Dermis blood vessel endothelial cell (primary cell): Measurements from ENCODE around the gene CARNS1. TPM values are rescaled to one million over a fixed set of nuclear protein-coding genes. Genes with fewer than 3 reads are reported as not detected.
A peak's percentile ranks its signal among the peaks of the same experiment; 100 is the strongest.
"Not testable (repeated sequence)": the region's sequence is repeated elsewhere in the genome, so short reads cannot be mapped to it uniquely, and the experiment has no call there.

ENCODE experiments used
- DNase-seq: peaks from one replicate; pipeline ENCODE4 v3.0.0; 2010
- total RNA-seq: library from RNA; depleted of rRNA; stranded (reverse); fragments of >200 nt; gene quantifications from 2 replicates; pipeline ENCODE4 v1.2.3, GENCODE V29; 2014

The CARNS1 gene
- total RNA-seq, 1 donor from 2014 or later = 0.17 TPM

GRCh38 chr11:67465530-67465929, 50.1 kb downstream of the CARNS1 start:
- not testable (repeated sequence) for DNase-seq

DNA sequence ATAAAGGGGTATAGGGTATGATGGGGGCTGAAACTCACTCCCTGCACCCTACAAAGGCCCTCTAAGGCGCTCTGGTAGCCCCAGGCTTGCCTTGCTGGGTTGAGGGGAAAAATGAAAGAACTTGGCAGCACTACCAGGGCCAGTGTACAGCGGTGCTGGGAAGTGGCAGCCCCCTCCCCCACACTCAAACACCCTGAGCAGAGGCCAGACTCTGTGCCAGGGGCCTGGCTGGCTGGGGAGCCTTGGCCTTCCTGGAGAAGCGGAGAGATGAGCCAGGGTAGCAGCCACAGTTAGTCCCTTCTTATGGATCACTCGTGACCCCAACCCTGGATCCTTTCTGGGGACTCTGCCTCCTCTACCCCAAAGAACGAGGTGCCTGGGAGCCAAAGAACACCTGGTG, 50.9 kb downstream of the CARNS1 start:
- no peak for DNase-seq

- no peak for DNase-seq
Measured at GRCh38 chr11:67466962-67467771, 51.7 kb downstream of the CARNS1 start.

- no peak for DNase-seq
Measured at GRCh38 chr11:67468056-67468455, 52.6 kb downstream of the CARNS1 start.

- DNase-seq = no peak
Measured at GRCh38 chr11:67468456-67468758, 52.9 kb downstream of the CARNS1 start.

DNA sequence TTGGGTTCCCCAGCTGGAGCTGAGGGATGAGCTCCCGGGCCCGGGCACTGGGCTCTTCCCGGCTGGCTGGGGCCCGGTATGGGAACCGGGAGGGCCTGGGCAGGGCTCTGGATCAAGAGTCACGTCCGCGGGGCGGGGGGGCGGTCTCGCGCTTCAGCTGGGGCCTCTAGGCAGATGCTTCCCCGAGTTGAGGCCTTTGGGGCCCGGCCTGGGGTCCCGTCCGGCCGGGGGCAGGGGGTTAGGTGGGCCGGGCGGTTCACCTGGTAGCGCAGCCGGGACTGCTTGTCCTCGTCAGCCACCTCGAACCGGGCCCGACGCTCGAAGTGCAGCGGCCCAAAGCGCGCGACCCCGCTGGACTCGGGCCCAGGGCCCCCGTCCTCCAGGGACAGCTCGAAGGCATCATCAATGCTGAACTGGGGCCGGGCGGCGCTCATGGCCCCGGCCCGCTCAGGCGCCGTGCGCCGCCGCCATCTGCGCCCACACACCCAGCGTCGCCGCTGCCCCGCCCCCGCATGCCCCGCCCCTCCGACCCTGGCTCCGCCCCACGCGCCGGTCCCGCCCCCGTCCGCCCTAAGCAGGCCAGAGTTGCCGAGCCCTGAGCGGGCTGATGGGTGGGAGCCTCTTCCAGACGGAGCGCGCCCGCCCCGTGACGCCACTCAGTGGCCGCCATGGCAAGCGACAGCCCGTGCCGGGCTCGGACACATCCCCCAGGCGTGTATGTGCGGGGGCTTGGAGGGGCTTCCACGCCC, 53.5 kb downstream of the CARNS1 start, which contains the start of gene TMEM134:
TSS of gene TMEM134 (minus strand) at position 493 of the 749 bp plus-strand sequence. CDS start at position 434, 59 bp downstream.
- peak; percentile 96 for DNase-seq

DNA sequence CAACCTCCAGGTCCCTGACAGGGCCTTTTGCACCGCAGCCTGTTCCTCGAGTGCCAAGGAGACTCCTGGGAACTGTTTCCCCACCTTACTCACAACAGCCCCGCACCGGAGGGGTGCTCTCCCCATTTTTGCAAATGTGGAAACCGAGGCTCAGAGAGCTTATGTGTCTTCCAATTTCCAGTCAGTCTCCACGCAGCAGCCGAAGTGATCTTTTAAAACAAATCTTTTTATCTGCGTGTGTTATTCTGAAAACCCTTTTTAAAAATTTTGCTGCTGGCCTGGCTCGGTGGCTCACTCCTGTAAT, 54.0 kb downstream of the CARNS1 start:
- DNase-seq = no peak

DNA sequence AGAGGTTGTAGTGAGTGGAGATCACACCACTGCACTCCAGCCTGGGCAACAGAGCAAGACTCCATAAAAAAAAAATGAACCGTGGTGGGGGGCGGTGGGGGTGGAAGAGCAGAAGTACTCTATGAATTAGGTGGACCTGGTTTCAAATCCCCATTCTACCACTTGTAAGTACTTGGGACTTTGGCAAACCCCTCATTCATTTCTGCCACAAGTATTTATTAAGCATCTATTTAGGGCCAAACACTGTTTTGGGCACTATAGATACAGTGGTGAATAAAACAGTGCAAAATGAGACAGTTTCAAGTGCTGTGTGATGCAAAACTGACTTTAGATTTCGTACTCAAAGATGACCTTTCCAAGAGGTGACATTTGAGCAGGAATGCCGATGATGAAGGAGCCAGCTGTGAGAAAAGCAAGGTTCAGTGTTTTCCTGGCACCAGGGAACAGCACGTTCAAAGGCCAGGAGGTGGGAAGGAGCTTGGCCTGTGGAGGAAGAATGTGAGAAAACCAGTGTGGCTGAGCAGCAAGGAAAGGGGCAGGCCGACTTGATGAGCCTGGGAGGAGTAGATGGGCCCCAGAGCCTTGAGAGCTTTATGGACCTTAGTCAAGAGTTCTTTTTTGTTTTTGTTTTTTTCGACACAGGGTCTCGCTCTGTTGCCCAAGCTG, 55.0 kb downstream of the CARNS1 start:
- no peak for DNase-seq

DNA sequence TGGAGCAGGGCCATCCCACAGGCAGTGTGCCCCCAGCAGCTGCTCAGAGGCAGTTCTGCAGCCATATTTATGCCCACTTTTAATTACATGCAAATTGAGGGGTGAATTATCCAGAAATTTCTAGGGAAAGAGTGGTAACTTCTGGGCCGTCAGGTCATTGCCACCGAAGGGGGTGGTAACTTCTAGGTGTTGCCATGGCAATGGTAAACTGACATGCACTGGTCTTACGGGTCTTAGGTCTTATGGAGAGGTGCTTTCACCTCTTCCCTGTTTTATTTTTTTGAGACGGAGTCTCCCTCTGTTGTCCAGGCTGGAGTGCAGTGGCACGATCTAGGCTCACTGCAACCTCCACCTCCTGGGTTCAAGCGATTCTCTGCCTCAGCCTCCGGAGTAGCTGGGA, 57.4 kb downstream of the CARNS1 start:
- DNase-seq = no peak

Other genes starting within 250 kb of the CARNS1 start
- 40.0 and 56.8 TPM in 2 replicates for gene GRK2, start 149.2 kb upstream of the CARNS1 start, total RNA-seq
- 29.1 and 32.3 TPM in 2 replicates for gene ANKRD13D, start 126.4 kb upstream of the CARNS1 start, total RNA-seq
- 15.6 and 19.7 TPM in 2 replicates for gene SSH3, start 112.1 kb upstream of the CARNS1 start, total RNA-seq
- 41.8 and 54.1 TPM in 2 replicates for gene POLD4, start 62.1 kb upstream of the CARNS1 start, total RNA-seq
- gene CLCF1, start 42.1 kb upstream of the CARNS1 start, total RNA-seq = 2.0 and 3.0 TPM in 2 replicates
- gene RAD9A, start 23.7 kb upstream of the CARNS1 start, total RNA-seq = 5.2 and 5.6 TPM in 2 replicates
- 297 and 318 TPM in 2 replicates for gene PPP1CA, start 13.8 kb upstream of the CARNS1 start, total RNA-seq
- 0.34 and 0.42 TPM in 2 replicates for gene TBC1D10C, start 11.6 kb upstream of the CARNS1 start, total RNA-seq
- 34.9 and 44.9 TPM in 2 replicates for gene RPS6KB2, start 12.8 kb downstream of the CARNS1 start, total RNA-seq
- 1.0 and 2.2 TPM in 2 replicates for gene PTPRCAP, start 22.0 kb downstream of the CARNS1 start, total RNA-seq
- 213 and 279 TPM in 2 replicates for gene CORO1B, start 27.8 kb downstream of the CARNS1 start, total RNA-seq
- under 0.01 TPM in 1 of 2 replicates, not detected in the other for gene GPR152, start 37.1 kb downstream of the CARNS1 start, total RNA-seq
- gene CABP4, start 39.7 kb downstream of the CARNS1 start, total RNA-seq = 1.0 and 4.9 TPM in 2 replicates
- 30.6 and 40.9 TPM in 2 replicates for gene TMEM134, start 53.6 kb downstream of the CARNS1 start, total RNA-seq
- 81.0 and 124 TPM in 2 replicates for gene AIP, start 67.3 kb downstream of the CARNS1 start, total RNA-seq
- 4.8 and 10.7 TPM in 2 replicates for gene PITPNM1, start 89.7 kb downstream of the CARNS1 start, total RNA-seq
- gene CDK2AP2, start 92.5 kb downstream of the CARNS1 start, total RNA-seq = 25.2 and 42.2 TPM in 2 replicates
- gene CABP2, start 107.8 kb downstream of the CARNS1 start, total RNA-seq = not detected in 2 replicates
- 833 and 1,138 TPM in 2 replicates for gene GSTP1, start 168.1 kb downstream of the CARNS1 start, total RNA-seq
- gene NDUFV1, start 191.3 kb downstream of the CARNS1 start, total RNA-seq = 166 and 175 TPM in 2 replicates
- gene NUDT8, start 214.3 kb downstream of the CARNS1 start, total RNA-seq = 10.7 and 13.0 TPM in 2 replicates
- gene TBX10, start 224.1 kb downstream of the CARNS1 start, total RNA-seq = not detected in 2 replicates
- gene ACY3, start 235.1 kb downstream of the CARNS1 start, total RNA-seq = not detected in 2 replicates